Tibial nerve (tissue), 4 donors: Measurements from ENCODE around the gene WARS2.

ENCODE experiments used
- EP300 ChIP-seq, 2 donors: sonication (generic); formaldehyde crosslinking; IDR thresholded peaks; one replicate each; pipeline ENCODE4 v1.6.1; 2017; ENCODE audit warnings: antibody characterized with exemption in 2 of 2, mild to moderate bottlenecking in 1 of 2
- POLR2A ChIP-seq, 2 donors: fragments of 450-650 bp; IDR thresholded peaks; one replicate each; pipeline ENCODE4 v1.6.1; 2017; ENCODE audit warnings: antibody characterized with exemption in 2 of 2, mild to moderate bottlenecking in 2 of 2, moderate library complexity in 2 of 2
- TF ChIP-seq, protein P1 (sequence below), 5 experiments: fragments of 200-600 bp in 3 of 5; fragments of 450-650 bp in 2 of 5; sonication (generic) in 3 of 5; IDR thresholded peaks; one replicate each; pipeline ENCODE4 v1.5.1; 2016 to 2019; ENCODE audit warnings: antibody characterized with exemption in 5 of 5, mild to moderate bottlenecking in 3 of 5, moderate library complexity in 2 of 5

DNA sequence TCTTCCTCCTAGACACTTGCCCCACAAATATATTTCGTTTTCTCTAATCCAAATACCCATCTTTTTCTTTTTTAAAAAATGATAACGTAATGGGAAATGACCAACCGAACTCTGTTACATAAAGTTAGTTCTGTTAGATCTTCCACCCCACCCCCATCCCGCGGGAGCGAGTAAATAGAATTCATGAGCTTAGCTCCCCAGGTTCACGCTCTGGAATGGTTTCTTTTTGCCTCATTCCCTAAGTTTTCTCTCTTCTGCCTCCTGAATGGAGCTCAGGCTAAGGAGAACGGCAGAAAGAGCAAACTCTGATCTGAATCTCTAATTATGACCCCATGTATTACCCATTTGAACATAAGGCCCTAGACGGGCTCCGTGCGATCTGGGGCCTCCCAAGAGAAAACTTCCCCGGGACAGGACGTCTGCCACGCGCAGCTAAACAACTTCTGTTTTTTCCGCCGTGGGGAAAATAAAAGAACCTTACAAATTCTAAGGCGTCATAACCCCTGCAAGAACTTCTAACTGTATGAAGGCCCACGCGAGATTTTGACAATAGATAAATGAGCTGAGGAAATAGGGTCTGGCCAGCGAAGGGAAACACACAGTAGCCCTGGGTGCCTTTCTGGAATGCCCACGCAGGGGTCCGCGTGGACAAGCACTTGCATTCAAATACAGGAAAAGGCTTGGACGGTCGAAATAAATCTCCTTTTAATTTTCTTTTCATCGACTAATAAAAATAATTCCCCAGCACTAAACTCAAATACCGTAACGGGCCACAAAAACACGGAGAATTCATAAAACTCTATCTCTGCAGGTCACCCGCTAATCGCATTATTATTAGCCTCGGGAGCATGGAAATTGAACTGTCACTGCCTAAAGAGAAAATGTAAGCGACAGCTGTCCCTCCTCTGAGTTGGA lies 154.6 kb downstream of the WARS2 start:
- TF ChIP-seq, protein P1, sequence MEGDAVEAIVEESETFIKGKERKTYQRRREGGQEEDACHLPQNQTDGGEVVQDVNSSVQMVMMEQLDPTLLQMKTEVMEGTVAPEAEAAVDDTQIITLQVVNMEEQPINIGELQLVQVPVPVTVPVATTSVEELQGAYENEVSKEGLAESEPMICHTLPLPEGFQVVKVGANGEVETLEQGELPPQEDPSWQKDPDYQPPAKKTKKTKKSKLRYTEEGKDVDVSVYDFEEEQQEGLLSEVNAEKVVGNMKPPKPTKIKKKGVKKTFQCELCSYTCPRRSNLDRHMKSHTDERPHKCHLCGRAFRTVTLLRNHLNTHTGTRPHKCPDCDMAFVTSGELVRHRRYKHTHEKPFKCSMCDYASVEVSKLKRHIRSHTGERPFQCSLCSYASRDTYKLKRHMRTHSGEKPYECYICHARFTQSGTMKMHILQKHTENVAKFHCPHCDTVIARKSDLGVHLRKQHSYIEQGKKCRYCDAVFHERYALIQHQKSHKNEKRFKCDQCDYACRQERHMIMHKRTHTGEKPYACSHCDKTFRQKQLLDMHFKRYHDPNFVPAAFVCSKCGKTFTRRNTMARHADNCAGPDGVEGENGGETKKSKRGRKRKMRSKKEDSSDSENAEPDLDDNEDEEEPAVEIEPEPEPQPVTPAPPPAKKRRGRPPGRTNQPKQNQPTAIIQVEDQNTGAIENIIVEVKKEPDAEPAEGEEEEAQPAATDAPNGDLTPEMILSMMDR (IDR thresholded peaks at IDR 0.05) = no peak
- TF ChIP-seq EP300 (IDR thresholded peaks at IDR 0.05) (no peak), POLR2A (IDR thresholded peaks at IDR 0.05) (no peak)
